SK-N-SH (cell line): ENCODE results near the gene RNF144B. TPM values are rescaled to one million over a fixed set of nuclear protein-coding genes. Genes with fewer than 3 reads are reported as not detected.

Experiments
- CTCF ChIA-PET: fragments of 300-600, 350-600 bp; formaldehyde crosslinking; extraction: SDS; loops from one replicate; lab custom pipeline; 2021; lab: Yijun Ruan, JAX
- POLR2A ChIA-PET: fragments of 350-600 bp; sonication (Branson Sonifier 250); formaldehyde crosslinking; extraction: SDS; loops from one replicate; lab custom pipeline; 2020; ENCODE audit warnings: antibody characterized with exemption, inconsistent platforms; lab: Yijun Ruan, JAX
- DNase-seq: peaks from one replicate; pipeline ENCODE4 v3.0.0; 2012
- H2AFZ ChIP-seq: fragments of 200-600 bp; sonication (generic); 2 replicates; pipeline ENCODE4 v1.8.1; 2016; ENCODE audit warnings: antibody characterized with exemption, mild to moderate bottlenecking, low read depth
- H3F3A ChIP-seq: fragments of 200-600 bp; sonication (generic); replicated peaks from 2 replicates; pipeline ENCODE3; 2016; ENCODE audit warnings: antibody characterized with exemption, mild to moderate bottlenecking; ENCODE audit not compliant: insufficient read depth
- H3K27ac ChIP-seq, 2 experiments: fragments of 200-500 bp in 1 of 2; fragments of 200-600 bp in 1 of 2; sonication (Bioruptor generic) in 1 of 2; sonication (generic), shearing (Covaris generic) in 1 of 2; 2 replicates each; pipeline versions ENCODE4 v1.5.1 to v1.6.1; 2014 to 2016; ENCODE audit warnings: low read depth in 2 of 2, inconsistent platforms in 1 of 2, low read length in 1 of 2, mild to moderate bottlenecking in 1 of 2, mixed read lengths in 1 of 2
- H3K27me3 ChIP-seq: fragments of 200-600 bp; sonication (generic), shearing (Covaris generic); 2 replicates; pipeline ENCODE4 v1.6.1; 2016; ENCODE audit warnings: mixed run types; ENCODE audit not compliant: insufficient read depth
- H3K36me3 ChIP-seq, 2 experiments: fragments of 200-500 bp in 1 of 2; fragments of 200-600 bp in 1 of 2; sonication (Bioruptor generic) in 1 of 2; sonication (generic) in 1 of 2; replicated peaks in 1 of 2; 2 replicates each; pipeline versions ENCODE3 to v1.5.1; 2014 to 2016; ENCODE audit warnings: low read length in 1 of 2, mild to moderate bottlenecking in 1 of 2; ENCODE audit not compliant: insufficient read depth in 2 of 2, control insufficient read depth in 1 of 2
- H3K4me1 ChIP-seq, 2 experiments: fragments of 200-500 bp in 1 of 2; fragments of 200-600 bp in 1 of 2; sonication (Bioruptor generic) in 1 of 2; sonication (generic), shearing (Covaris generic) in 1 of 2; 2 replicates each; pipeline versions ENCODE4 v1.5.1 to v1.6.1; 2014 to 2016; ENCODE audit warnings: low read depth in 1 of 2, low read length in 1 of 2, mixed run types in 1 of 2; ENCODE audit not compliant: insufficient read depth in 2 of 2, control insufficient read depth in 1 of 2
- H3K4me2 ChIP-seq: fragments of 200-600 bp; sonication (generic), shearing (Covaris generic); 2 replicates; pipeline ENCODE4 v1.6.1; 2017; ENCODE audit warnings: mixed run types
- H3K4me3 ChIP-seq, 2 experiments: fragments of 200-500 bp in 1 of 2; fragments of 200-600 bp in 1 of 2; sonication (Bioruptor generic) in 1 of 2; sonication (generic), shearing (Covaris generic) in 1 of 2; 2 replicates each; pipeline versions ENCODE4 v1.5.1 to v1.8.1; 2014 to 2016; ENCODE audit warnings: low read depth in 2 of 2, inconsistent platforms in 1 of 2, low read length in 1 of 2, mild to moderate bottlenecking in 1 of 2, mixed read lengths in 1 of 2, moderate library complexity in 1 of 2
- H3K79me2 ChIP-seq: fragments of 200-600 bp; sonication (generic); 2 replicates; pipeline ENCODE4 v1.8.1; 2017; ENCODE audit warnings: mild to moderate bottlenecking; ENCODE audit not compliant: insufficient read depth
- H3K9ac ChIP-seq: fragments of 200-600 bp; sonication (generic); 2 replicates; pipeline ENCODE4 v1.6.1; 2017; ENCODE audit warnings: mixed run types
- H3K9me2 ChIP-seq: fragments of 200-600 bp; sonication (generic); 2 replicates; pipeline ENCODE4 v1.6.1; 2017; ENCODE audit warnings: mixed run types
- H3K9me3 ChIP-seq: fragments of 200-600 bp; sonication (generic); 2 replicates; pipeline ENCODE4 v1.6.1; 2017; ENCODE audit warnings: mixed run types, mild to moderate bottlenecking, moderate library complexity
- H4K20me1 ChIP-seq: fragments of 200-600 bp; sonication (generic); 2 replicates; pipeline ENCODE4 v1.6.1; 2017; ENCODE audit warnings: mild to moderate bottlenecking, mixed run types; ENCODE audit not compliant: insufficient read depth
- CHD2 ChIP-seq: fragments of 150-350 bp; IDR thresholded peaks from 2 replicates; pipeline ENCODE4 v1.6.1; 2018; ENCODE audit warnings: low read length; ENCODE audit not compliant: partially characterized antibody
- CTCF ChIP-seq: fragments of 200-600 bp; sonication (generic); IDR thresholded peaks from 2 replicates; pipeline ENCODE4 v1.6.1; 2017; ENCODE audit warnings: antibody characterized with exemption, mild to moderate bottlenecking, moderate library complexity
- ELF1 ChIP-seq: IDR thresholded peaks from 2 replicates; pipeline ENCODE4 v1.4.0; 2012
- EZH2phosphoT487 ChIP-seq: fragments of 200-600 bp; sonication (generic); IDR thresholded peaks from 2 replicates; pipeline ENCODE4 v1.6.1; 2017; ENCODE audit warnings: low read depth, mixed run types, mild to moderate bottlenecking, antibody characterized with exemption, moderate library complexity, borderline replicate concordance
- FOXJ3 ChIP-seq: sonication (generic); formaldehyde crosslinking; IDR thresholded peaks from 2 replicates; pipeline ENCODE4 v1.5.1; 2020; ENCODE audit warnings: mild to moderate bottlenecking, missing genetic modification reagents
- JUND ChIP-seq: IDR thresholded peaks from 2 replicates; pipeline ENCODE4 v1.4.0; 2012
- MAX ChIP-seq: IDR thresholded peaks from 2 replicates; pipeline ENCODE4 v1.4.0; 2012; ENCODE audit warnings: low read depth
- MEF2A ChIP-seq: IDR thresholded peaks from 2 replicates; pipeline ENCODE4 v1.4.0; 2012; ENCODE audit warnings: low read depth, borderline replicate concordance
- MXI1 ChIP-seq: IDR thresholded peaks from 2 replicates; pipeline ENCODE4 v1.6.1; 2012; ENCODE audit warnings: mild to moderate bottlenecking, low read depth, low read length, improper control_type of control experiment
- NRF1 ChIP-seq: IDR thresholded peaks from 2 replicates; pipeline ENCODE4 v1.6.1; 2012; ENCODE audit warnings: low read depth, mild to moderate bottlenecking, low read length
- RAD21 ChIP-seq: IDR thresholded peaks from 2 replicates; pipeline ENCODE4 v1.6.1; 2012; ENCODE audit warnings: mild to moderate bottlenecking, low read length
- RCOR1 ChIP-seq: fragments of 150-350 bp; IDR thresholded peaks from 2 replicates; pipeline ENCODE4 v1.6.1; 2017; ENCODE audit warnings: antibody characterized with exemption, low read length
- RXRA ChIP-seq: IDR thresholded peaks from 2 replicates; pipeline ENCODE4 v1.4.0; 2012; ENCODE audit warnings: low read depth, mild to moderate bottlenecking, borderline replicate concordance
- SIN3A ChIP-seq: IDR thresholded peaks from 2 replicates; pipeline ENCODE4 v1.6.1; 2012; ENCODE audit warnings: low read depth, mild to moderate bottlenecking, low read length, moderate library complexity, borderline replicate concordance
- SMC3 ChIP-seq: IDR thresholded peaks from 2 replicates; pipeline ENCODE4 v1.6.1; 2012; ENCODE audit warnings: low read depth, low read length, improper control_type of control experiment
- TCF12 ChIP-seq: IDR thresholded peaks from 2 replicates; pipeline ENCODE4 v1.4.0; 2012
- TEAD4 ChIP-seq: IDR thresholded peaks from 2 replicates; pipeline ENCODE4 v1.4.0; 2012; ENCODE audit warnings: mild to moderate bottlenecking, borderline replicate concordance; ENCODE audit not compliant: insufficient read depth
- USF1 ChIP-seq: IDR thresholded peaks from 2 replicates; pipeline ENCODE4 v1.4.0; 2012; ENCODE audit warnings: low read depth, borderline replicate concordance
- USF2 ChIP-seq: fragments of 150-350 bp; IDR thresholded peaks from 2 replicates; pipeline ENCODE4 v1.6.1; 2017; ENCODE audit warnings: antibody characterized with exemption, low read length, low read depth, borderline replicate concordance
- WGBS: methylation state at CpG from one replicate; pipeline ENCODE4 v1.1.6; 2017; ENCODE audit warnings: low lambda C conversion rate; 5-methylcytosine and 5-hydroxymethylcytosine counted together
- polyA plus RNA-seq, 3 experiments: library from polyadenylated mRNA; depleted of rRNA; stranded (reverse); fragments of >200 nt; gene quantifications; 2 replicates each; pipeline ENCODE4 v1.2.3, GENCODE V29; 2012

RNF144B gene
- polyA plus RNA-seq, 1 of the 3 experiments (the other 2 are of a cell fraction), result 1.2 TPM

DNA sequence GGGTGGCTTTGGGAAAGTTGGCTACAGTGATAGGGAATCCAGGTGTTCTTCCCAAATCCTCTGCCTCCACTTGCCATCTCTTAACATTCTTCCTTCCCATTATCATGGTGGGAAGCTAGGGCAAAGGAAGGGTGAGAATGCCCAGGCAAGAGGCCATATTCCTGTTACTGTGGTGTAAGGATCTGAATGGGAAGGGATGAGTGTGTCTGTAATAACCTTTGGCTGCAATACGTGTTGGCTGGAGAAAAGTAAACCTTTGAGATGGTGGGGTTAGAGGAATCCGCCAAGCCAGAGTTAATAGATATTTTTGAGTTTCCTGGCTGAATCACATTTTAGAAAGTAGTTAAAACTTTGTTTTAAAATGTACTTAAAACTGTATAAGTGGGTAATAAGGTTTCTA is 45.9 kb downstream of the RNF144B start:
- Histone ChIP-seq H3K79me2 (no peaks in the 10 kb centered on the region), H3F3A (no peaks in the 10 kb centered on the region), H3K27ac (no peak overlapping the region), H3K9me3 (no peaks in the 10 kb centered on the region), H3K9me2 (no peaks in the 10 kb centered on the region), H3K27me3 (no peaks in the 10 kb centered on the region), H3K36me3 (no peaks in the 10 kb centered on the region), H3K4me2 (no peak overlapping the region), H3K4me3 (no peak overlapping the region), H4K20me1 (no peaks in the 10 kb centered on the region), H3K4me1 (peaks cover 0 to 13% of the 10 kb centered on the region in 2 experiments; a peak in 2 of 4 replicates), H2AFZ (peak overlapping the region; percentile 19; the same call in 1 of the 2 replicates), H3K9ac (no peak overlapping the region)
- WGBS, result 78% methylated on average over 2 of the region's 2 CpGs
- no peak for DNase-seq
- ChIA-PET POLR2A (no interaction called here), CTCF (no interaction called here)
- TF ChIP-seq USF2 (no peak), MXI1 (no peak), USF1 (no peak), MEF2A (no peak), FOXJ3 (CRISPR knock-in tag) (no peak), RAD21 (no peak), TCF12 (no peak), ELF1 (no peak), JUND (no peak), RXRA (no peak), RCOR1 (no peak), SMC3 (no peak), TEAD4 (no peak), NRF1 (no peak), CTCF (no peak)

GRCh38 chr6:18436341-18436740 is 49.2 kb downstream of the RNF144B start:
- TF ChIP-seq MAX (no peak), SIN3A (no peak), EZH2phosphoT487 (no peak), JUND (no peak), RCOR1 (no peak), FOXJ3 (CRISPR knock-in tag) (no peak), CHD2 (no peak), ELF1 (no peak), TCF12 (no peak), TEAD4 (no peak), SMC3 (no peak), MEF2A (no peak)
- no peak for DNase-seq
- H3K27me3 ChIP-seq, result no peaks in the 10 kb centered on the region
- H3K4me2 ChIP-seq, result no peak overlapping the region
- 92% methylated on average over 3 of the region's 3 CpGs for WGBS
- ChIA-PET POLR2A (no interaction called here), CTCF (no interaction called here)
- no peaks in the 10 kb centered on the region for H3K9me3 ChIP-seq
- H3K36me3 ChIP-seq, result no peaks in the 10 kb centered on the region
- H2AFZ ChIP-seq, result no peak overlapping the region
- H3K9ac ChIP-seq, result no peak overlapping the region
- H4K20me1 ChIP-seq, result no peaks in the 10 kb centered on the region
- H3K79me2 ChIP-seq, result no peaks in the 10 kb centered on the region
- H3K4me1 ChIP-seq, result peaks cover 0 to 12% of the 10 kb centered on the region in 2 experiments; a peak in 2 of 4 replicates
- H3F3A ChIP-seq, result no peaks in the 10 kb centered on the region
- no peak overlapping the region for H3K27ac ChIP-seq
- H3K4me3 ChIP-seq, result no peak overlapping the region
- no peaks in the 10 kb centered on the region for H3K9me2 ChIP-seq
